Glutamatergic neuron (in vitro differentiated cells): ENCODE measurements around the gene NOL6. TPM values are rescaled to one million over a fixed set of nuclear protein-coding genes. Genes with fewer than 3 reads are reported as not detected.

Experiments
- DNase-seq: peaks from one replicate; pipeline ENCODE4 v3.0.0; 2022
- H3K27ac Mint-ChIP-seq: one replicate; pipeline ENCODE4 v1.8.0; 2020; ENCODE audit warnings: mild to moderate bottlenecking, mixed read lengths, inconsistent platforms; ENCODE audit not compliant: unreplicated experiment
- H3K27me3 Mint-ChIP-seq: one replicate; pipeline ENCODE4 v1.8.0; 2020; ENCODE audit warnings: mild to moderate bottlenecking, moderate library complexity, mixed read lengths, inconsistent platforms; ENCODE audit not compliant: unreplicated experiment
- H3K36me3 Mint-ChIP-seq: one replicate; pipeline ENCODE4 v1.8.0; 2020; ENCODE audit warnings: mild to moderate bottlenecking, mixed read lengths, inconsistent platforms; ENCODE audit not compliant: unreplicated experiment
- H3K4me1 Mint-ChIP-seq: one replicate; pipeline ENCODE4 v1.8.0; 2020; ENCODE audit warnings: mild to moderate bottlenecking, low read depth, mixed read lengths, inconsistent platforms; ENCODE audit not compliant: unreplicated experiment
- H3K4me3 Mint-ChIP-seq: one replicate; pipeline ENCODE4 v1.8.0; 2020; ENCODE audit warnings: mild to moderate bottlenecking, mixed read lengths, inconsistent platforms; ENCODE audit not compliant: unreplicated experiment
- H3K9me3 Mint-ChIP-seq: one replicate; pipeline ENCODE4 v1.8.0; 2020; ENCODE audit warnings: mild to moderate bottlenecking, moderate library complexity, mixed read lengths, inconsistent platforms; ENCODE audit not compliant: unreplicated experiment
- total RNA-seq: library from RNA; stranded (reverse); fragmentation: NEBNext Ultra II Directional; extraction: Animal tissue kit (Norgen Biotek cat#: 25700); gene quantifications from one replicate; pipeline ENCODE4 v1.2.1, GENCODE V29; 2021; ENCODE audit not compliant: unreplicated experiment
- TF ChIP-seq, protein P1 (sequence below): fragments of 200-600 bp; sonication (generic); IDR thresholded peaks from one replicate; pipeline ENCODE4 v1.5.0; 2021; ENCODE audit not compliant: partially characterized antibody, unreplicated experiment

The NOL6 gene
- total RNA-seq, 1 donor from 2014 or later, result 25.6 TPM

DNA sequence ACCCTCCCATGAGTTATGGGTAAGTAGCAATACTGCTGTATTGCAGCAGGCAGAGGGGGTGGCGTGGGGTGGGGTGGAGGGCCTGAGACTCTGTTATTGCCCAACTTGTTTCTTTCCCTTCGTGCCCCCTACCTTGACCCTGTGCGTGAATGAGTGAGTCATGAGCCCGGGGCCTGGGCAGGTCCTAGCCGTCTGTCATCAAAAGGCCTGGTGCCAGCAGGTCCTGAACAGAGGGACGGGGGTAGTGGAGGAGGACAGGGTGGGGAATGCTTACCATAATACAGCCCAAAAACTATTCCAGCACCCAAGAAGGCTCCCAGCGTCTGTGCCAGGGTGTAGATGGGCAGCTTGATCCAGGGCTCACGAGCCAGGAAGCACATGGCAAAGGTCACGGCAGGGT lies 30.7 kb downstream of the NOL6 start:
- Mint-ChIP-seq H3K4me3 (no peak overlapping the region), H3K27ac (no peak overlapping the region), H3K36me3 (peaks cover 4% of the 10 kb centered on the region)

DNA sequence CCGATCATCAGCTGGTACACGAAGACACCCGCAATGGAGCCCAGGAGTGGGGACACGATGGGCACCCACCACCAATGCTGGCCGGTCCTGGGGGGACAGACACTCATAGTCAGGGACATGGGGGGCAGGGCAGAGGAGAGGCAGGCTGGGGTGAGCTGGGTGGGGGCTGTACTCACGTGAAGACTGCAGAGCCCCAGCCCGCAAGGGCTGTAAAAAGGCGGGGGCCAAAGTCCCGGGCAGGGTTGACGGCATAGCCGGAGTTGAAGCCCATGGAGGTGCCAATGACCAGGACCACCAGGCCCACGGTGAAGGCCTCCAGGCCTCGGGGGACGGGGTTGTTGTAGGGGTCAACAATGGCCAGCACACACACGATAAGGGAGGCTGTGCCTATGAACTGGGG lies 31.6 kb downstream of the NOL6 start:
- no peak overlapping the region for H3K4me3 Mint-ChIP-seq
- peaks cover 13% of the 10 kb centered on the region for H3K4me1 Mint-ChIP-seq

More for the DNA sequence above, 30.7 kb downstream of the NOL6 start:
- no peak for DNase-seq
- peaks cover 17% of the 10 kb centered on the region for H3K4me1 Mint-ChIP-seq
- peaks cover 19% of the 10 kb centered on the region for H3K9me3 Mint-ChIP-seq
- TF ChIP-seq, protein P1, sequence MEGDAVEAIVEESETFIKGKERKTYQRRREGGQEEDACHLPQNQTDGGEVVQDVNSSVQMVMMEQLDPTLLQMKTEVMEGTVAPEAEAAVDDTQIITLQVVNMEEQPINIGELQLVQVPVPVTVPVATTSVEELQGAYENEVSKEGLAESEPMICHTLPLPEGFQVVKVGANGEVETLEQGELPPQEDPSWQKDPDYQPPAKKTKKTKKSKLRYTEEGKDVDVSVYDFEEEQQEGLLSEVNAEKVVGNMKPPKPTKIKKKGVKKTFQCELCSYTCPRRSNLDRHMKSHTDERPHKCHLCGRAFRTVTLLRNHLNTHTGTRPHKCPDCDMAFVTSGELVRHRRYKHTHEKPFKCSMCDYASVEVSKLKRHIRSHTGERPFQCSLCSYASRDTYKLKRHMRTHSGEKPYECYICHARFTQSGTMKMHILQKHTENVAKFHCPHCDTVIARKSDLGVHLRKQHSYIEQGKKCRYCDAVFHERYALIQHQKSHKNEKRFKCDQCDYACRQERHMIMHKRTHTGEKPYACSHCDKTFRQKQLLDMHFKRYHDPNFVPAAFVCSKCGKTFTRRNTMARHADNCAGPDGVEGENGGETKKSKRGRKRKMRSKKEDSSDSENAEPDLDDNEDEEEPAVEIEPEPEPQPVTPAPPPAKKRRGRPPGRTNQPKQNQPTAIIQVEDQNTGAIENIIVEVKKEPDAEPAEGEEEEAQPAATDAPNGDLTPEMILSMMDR, result no peak
- peaks cover 26% of the 10 kb centered on the region for H3K27me3 Mint-ChIP-seq

DNA sequence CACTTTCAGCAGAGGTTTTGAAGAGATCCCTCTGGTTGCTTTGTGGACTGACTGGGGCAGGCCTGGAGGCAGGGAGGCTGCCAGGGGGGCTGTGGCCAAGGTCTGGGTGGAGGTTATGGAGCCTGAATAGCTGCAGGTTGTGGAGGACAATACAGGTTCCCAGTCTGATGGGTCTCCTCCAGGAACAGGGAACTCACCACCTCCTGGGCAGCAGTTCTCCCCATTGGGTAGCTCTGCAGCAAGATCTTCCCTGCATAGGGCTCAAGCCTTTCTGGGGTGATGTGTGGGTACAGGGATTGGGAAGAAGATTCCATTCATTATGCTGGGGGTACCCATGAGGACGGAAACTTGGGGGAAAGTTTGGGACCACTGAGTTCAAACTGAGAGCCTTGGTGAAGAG lies 33.1 kb downstream of the NOL6 start:
- H3K27me3 Mint-ChIP-seq, result peaks cover 15% of the 10 kb centered on the region
- peaks cover 4% of the 10 kb centered on the region for H3K36me3 Mint-ChIP-seq
- no peak overlapping the region for H3K4me3 Mint-ChIP-seq

More for the DNA sequence above, 31.6 kb downstream of the NOL6 start:
- TF ChIP-seq, protein P1, result no peak
- Mint-ChIP-seq H3K9me3 (peaks cover 16% of the 10 kb centered on the region), H3K27ac (no peak overlapping the region), H3K27me3 (peaks cover 22% of the 10 kb centered on the region), H3K36me3 (peaks cover 4% of the 10 kb centered on the region)
- DNase-seq, result no peak

DNA sequence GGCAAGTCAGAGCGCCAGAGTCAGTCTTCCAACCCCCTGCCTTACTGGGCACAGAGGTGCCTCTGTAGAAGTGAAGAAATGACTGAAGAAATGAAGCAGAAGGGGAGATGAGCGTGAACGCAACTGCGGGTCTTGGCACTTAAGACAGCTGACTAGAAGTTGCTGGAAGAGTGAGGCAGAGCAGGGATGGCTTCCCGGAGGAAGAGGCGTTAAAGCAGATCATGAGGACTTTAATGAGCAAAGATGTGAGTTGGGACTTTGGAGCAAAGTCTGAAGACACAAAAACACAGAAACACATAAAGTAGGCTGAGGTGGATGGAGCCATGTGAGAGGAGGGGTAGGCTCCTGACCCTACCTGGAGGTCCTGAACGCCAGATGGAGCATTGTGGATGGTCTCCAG lies 33.5 kb downstream of the NOL6 start:
- Mint-ChIP-seq H3K36me3 (peaks cover 4% of the 10 kb centered on the region), H3K27ac (no peak overlapping the region), H3K4me1 (peaks cover 7% of the 10 kb centered on the region), H3K4me3 (peak overlapping the region; percentile 12), H3K27me3 (peaks cover 17% of the 10 kb centered on the region), H3K9me3 (peaks cover 10% of the 10 kb centered on the region)
- TF ChIP-seq, protein P1, result no peak
- no peak for DNase-seq

More for the DNA sequence above, 33.1 kb downstream of the NOL6 start:
- Mint-ChIP-seq H3K27ac (no peak overlapping the region), H3K4me1 (peaks cover 7% of the 10 kb centered on the region), H3K9me3 (peaks cover 10% of the 10 kb centered on the region)
- DNase-seq, result no peak
- TF ChIP-seq, protein P1, result no peak

DNA sequence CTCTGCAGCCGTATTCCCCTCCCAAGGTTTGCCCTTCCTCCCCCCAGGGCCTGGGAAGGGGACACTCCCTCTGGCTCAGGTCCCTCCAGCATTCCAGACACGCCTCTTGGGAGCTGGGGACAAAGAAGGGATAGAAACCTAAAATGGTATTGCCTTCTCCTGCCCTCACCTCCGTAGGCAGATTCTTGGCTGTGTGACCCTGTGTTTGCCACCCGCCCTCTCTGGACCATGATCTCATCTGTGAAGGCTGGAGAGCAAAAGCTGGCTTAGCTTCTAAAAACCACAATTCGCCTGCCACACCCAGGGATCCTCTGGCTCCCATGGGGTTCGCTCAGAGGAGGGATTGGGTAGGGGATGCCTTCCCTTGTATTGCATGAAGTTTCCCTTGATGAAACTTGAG lies 34.0 kb downstream of the NOL6 start:
- no peak for DNase-seq
- peaks cover 16% of the 10 kb centered on the region for H3K27me3 Mint-ChIP-seq
- peaks cover 4% of the 10 kb centered on the region for H3K36me3 Mint-ChIP-seq
- H3K27ac Mint-ChIP-seq, result no peak overlapping the region
- H3K4me1 Mint-ChIP-seq, result peaks cover 7% of the 10 kb centered on the region
- peaks cover 10% of the 10 kb centered on the region for H3K9me3 Mint-ChIP-seq
- TF ChIP-seq, protein P1, result no peak
- no peak overlapping the region for H3K4me3 Mint-ChIP-seq
